ENCODE data around the gene ABCG5.
A peak's percentile ranks its signal among the peaks of the same experiment; 100 is the strongest.

The ABCG5 gene

GRCh38 chr2:43803113-43803512 lies 35.5 kb downstream of the ABCG5 start:
- no peak for DNase-seq

GRCh38 chr2:43802135-43802534 lies 36.5 kb downstream of the ABCG5 start:
- DNase-seq: no peak

DNA sequence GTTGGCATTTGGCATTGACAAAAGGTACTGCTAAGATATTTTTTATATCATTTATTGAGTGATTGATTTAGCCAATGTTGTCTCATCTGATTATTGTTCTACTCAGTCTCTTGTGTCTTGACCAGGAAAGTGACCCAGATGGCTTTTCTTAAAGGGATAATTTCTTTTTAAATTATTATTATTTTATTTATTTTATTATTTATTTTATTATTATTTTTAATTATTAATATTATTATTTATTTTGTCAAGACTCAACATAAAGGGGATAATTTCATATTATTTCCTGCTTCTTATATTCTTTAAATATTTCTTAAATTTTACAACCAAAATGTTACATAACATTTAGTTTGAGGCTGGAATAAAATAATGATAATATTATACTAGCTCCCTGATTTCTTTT lies 37.7 kb downstream of the ABCG5 start:
- no peak for DNase-seq

GRCh38 chr2:43798300-43798699 lies 40.3 kb downstream of the ABCG5 start:
- no peak for DNase-seq

GRCh38 chr2:43796206-43796605 lies 42.4 kb downstream of the ABCG5 start:
- DNase-seq: no peak

DNA sequence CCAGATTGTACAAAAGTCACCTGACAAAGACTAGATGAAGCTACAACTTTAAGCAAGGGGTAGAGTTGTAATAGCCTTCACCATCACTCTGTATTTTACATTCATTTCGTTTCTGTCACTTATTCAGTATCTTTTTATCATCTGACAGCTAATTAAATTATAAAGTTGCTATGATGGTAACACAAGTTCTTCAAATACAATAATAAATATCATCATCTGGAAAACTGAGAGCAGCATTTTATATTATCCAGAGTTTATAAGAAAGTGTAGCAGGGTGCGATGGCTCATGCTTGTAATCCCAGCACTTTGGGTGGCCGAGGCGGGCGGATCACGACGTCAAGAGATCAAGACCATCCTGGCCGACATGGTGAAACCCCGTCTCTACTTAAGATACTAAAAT lies 43.7 kb downstream of the ABCG5 start:
- no peak for DNase-seq

- no peak for DNase-seq
Observed at GRCh38 chr2:43792653-43793052, 46.0 kb downstream of the ABCG5 start.

- no peak for DNase-seq
Observed at GRCh38 chr2:43791035-43791765, 47.4 kb downstream of the ABCG5 start.

- no peak for DNase-seq
Observed at GRCh38 chr2:43790147-43790546, 48.5 kb downstream of the ABCG5 start.

- DNase-seq: no peak
Observed at GRCh38 chr2:43788646-43789045, 50.0 kb downstream of the ABCG5 start.

DNA sequence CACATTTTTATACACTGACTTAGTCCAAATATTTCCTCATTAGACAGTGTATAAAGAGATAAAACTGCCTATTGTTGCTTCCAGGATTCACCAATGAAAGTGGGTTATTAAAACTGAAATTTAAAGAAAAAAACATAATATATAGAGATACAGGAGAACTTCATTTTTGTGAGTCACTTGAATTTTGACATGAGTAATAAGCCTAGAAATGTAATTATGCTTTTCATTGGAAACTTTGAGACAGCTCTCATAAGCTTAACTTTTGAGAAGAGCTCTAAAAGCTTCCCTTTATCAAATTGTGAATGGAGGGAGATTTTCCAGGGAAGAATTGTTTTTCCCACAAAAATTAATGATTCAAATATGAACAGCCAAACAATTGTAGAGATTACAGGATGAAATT lies 50.7 kb downstream of the ABCG5 start:
- no peak for DNase-seq

DNA sequence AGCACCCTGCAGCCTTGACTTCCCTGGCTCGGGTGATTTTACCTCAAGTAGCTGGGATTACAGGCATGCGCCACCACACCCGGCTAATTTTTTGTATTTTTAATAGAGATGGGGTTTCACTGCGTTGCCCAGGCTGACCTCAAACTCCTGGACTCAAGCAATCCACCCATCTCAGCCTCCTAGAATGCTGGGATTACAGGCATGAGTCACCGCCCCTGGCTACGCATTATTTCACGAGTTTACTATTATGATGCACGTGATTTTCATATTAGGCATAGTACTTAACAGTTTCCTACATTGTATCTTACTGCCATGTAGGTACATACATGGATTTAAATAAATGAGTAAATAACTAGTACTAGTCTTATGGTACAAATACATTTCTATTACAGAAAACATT lies 60.4 kb downstream of the ABCG5 start:
- no peak for DNase-seq

GRCh38 chr2:43777306-43777926 lies 61.2 kb downstream of the ABCG5 start:
- DNase-seq: no peak

GRCh38 chr2:43776324-43776723 lies 62.3 kb downstream of the ABCG5 start:
- no peak for DNase-seq

DNA sequence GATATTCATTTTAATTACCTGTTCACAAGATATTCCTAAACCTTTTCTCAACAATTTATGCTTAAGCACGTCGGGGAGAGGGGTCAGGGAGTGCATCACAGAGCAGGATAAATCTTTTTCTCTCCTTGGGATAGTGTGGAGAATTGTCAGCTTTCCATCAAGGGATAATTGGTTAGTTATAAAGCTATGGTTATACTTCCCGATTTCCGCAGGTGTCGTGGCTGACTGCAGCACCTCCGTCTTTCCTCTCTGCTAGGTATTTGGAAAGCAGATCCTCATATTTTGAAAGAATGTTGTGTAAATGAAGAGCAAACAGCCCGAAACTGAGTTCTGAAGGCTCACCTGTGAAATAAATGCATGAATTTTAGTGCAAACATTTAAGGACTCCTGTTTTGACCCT lies 64.0 kb downstream of the ABCG5 start:
- DNase-seq: no peak

DNA sequence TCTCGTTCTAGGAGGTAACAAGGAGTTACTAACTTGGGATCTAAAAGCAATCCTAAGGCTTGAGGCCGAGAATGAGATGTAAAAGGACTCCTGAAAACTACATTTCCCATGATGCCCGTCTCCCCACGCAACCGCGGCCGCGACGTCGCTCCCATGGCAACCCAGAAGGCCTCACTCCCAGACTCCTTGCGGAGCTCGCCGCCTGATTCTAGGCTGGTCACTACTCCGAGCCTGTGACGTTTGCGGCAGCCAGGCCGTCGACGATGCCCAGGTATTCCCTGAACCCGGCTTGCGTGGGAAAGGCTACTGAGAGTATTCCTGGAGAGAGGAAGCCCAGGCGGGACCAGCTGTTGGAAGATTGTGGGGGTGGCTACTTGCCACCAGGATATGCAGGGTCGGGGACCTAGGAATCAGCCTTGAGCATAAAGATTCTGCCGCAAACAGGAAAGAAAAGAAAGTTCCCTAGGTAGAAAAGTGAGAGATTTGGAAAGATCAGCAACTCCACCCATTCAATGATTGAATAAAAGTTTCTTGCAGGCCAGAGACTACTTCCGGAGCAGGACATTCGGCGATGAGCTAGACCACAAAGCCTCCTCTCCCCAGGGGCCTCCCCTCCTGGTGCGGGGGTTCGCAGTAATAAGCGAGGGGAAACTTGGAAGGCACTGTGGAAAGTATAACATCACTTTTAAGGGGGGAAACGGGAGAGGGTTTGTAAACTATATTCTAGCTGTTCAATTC lies 64.6 kb downstream of the ABCG5 start, which contains the start of gene DYNC2LI1:
TSS of gene DYNC2LI1 (plus strand) at position 164 of the 738 bp plus-strand sequence. CDS start at position 264, 100 bp downstream.
- peak; percentile 92 for DNase-seq

GRCh38 chr2:43766006-43766405 lies 72.6 kb downstream of the ABCG5 start:
- no peak for DNase-seq

DNA sequence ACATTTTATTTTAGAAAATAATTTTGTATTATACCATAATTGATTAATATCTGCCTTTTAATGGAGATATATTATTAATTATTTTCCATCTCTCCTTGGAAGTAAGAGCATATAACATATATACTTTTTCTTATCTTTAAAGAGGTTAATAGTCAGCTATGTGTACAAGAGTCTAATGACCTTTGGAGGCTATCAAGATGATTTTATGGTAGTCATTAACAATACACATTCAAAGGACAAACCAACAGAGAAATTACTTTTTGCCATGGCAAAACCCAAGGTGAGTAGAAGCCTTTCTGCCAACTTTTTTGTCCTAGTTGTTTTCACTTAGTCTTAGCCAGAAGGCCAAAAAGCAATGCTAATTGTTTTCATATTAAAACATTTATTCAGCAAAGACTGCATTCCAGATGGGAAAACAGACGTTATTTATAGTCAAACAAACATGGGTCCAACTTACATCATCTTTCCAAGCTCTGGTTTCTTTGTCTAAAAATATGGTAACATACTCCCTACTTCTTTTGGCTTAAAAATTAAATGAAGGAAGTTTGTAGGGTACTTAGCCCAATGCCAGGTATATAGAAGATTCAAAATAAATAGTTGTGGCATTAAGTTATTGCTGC lies 74.4 kb downstream of the ABCG5 start:
- no peak for DNase-seq

DNA sequence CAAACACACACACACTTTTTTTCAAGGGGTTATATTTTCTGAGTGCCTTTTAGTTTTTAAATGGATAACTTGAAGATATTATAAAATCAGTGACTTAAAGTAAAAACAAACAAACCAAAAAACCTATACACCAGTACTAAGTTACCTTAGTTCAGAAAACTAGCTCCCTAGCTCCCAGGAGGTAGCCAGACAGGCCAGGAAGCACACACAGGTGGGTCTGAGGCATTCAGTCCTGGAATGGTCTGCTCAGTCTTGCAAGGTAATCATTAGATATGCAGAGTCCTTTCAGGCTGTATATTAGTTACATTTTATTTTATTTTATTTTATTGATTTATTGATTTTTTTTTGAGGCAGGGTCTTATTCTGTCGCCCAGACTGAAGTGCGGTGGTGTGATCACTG lies 75.5 kb downstream of the ABCG5 start:
- no peak for DNase-seq

All from NCI-H226 (cell line).